IPS DF 6.9 (cell line): ENCODE measurements around the gene THADA.

Experiments
- DNase-seq: peaks from one replicate; pipeline ENCODE4 v3.0.0-alpha.2; 2013; ENCODE audit warnings: low read depth, low spot score
- H3K27ac ChIP-seq: one replicate; pipeline ENCODE4 v1.5.1; 2013; ENCODE audit warnings: low read length, control low read depth
- H3K27me3 ChIP-seq: 2 replicates; pipeline ENCODE4 v1.6.1; 2013; ENCODE audit warnings: mild to moderate bottlenecking, low read length; ENCODE audit not compliant: control insufficient read depth, insufficient read depth
- H3K36me3 ChIP-seq: 2 replicates; pipeline ENCODE4 v1.6.1; 2013; ENCODE audit warnings: low read length; ENCODE audit not compliant: control insufficient read depth, insufficient read depth
- H3K4me1 ChIP-seq: 2 replicates; pipeline ENCODE4 v1.6.1; 2013; ENCODE audit warnings: low read length; ENCODE audit not compliant: control insufficient read depth, insufficient read depth
- H3K4me3 ChIP-seq: 2 replicates; pipeline ENCODE4 v1.5.1; 2013; ENCODE audit warnings: mild to moderate bottlenecking, low read length
- H3K9me3 ChIP-seq: 2 replicates; pipeline ENCODE4 v1.6.1; 2013; ENCODE audit warnings: low read length, inconsistent platforms; ENCODE audit not compliant: control insufficient read depth, insufficient read depth
- WGBS: extraction: QIAGEN DNeasy Blood & Tissue Kit; methylation state at CpG from one replicate; pipeline ENCODE4 v1.1.7; 2013; ENCODE audit warnings: mixed read lengths, missing lambda C conversion rate; ENCODE audit not compliant: insufficient read length, insufficient coverage; 5-methylcytosine and 5-hydroxymethylcytosine counted together

The THADA gene

GRCh38 chr2:43509886-43510285 lies 86.0 kb downstream of the THADA start:
- Histone ChIP-seq H3K36me3 (no peaks in the 10 kb centered on the region), H3K4me1 (no peaks in the 10 kb centered on the region), H3K27me3 (no peaks in the 10 kb centered on the region), H3K27ac (no peak overlapping the region), H3K9me3 (no peaks in the 10 kb centered on the region), H3K4me3 (no peak overlapping the region)
- WGBS, result no CpG with 5 or more reads among the region's 3 CpGs
- DNase-seq, result no peak

GRCh38 chr2:43508209-43508608 lies 87.6 kb downstream of the THADA start:
- H3K27ac ChIP-seq, result no peak overlapping the region
- no CpG with 5 or more reads among the region's 3 CpGs for WGBS
- H3K9me3 ChIP-seq, result no peaks in the 10 kb centered on the region
- H3K4me1 ChIP-seq, result no peaks in the 10 kb centered on the region
- no peaks in the 10 kb centered on the region for H3K27me3 ChIP-seq
- H3K36me3 ChIP-seq, result no peaks in the 10 kb centered on the region
- H3K4me3 ChIP-seq, result no peak overlapping the region
- DNase-seq, result no peak

- no CpG with 5 or more reads among the region's 2 CpGs for WGBS
- H3K36me3 ChIP-seq, result no peaks in the 10 kb centered on the region
- no peak for DNase-seq
Measured at GRCh38 chr2:43507137-43507536, 88.7 kb downstream of the THADA start.

DNA sequence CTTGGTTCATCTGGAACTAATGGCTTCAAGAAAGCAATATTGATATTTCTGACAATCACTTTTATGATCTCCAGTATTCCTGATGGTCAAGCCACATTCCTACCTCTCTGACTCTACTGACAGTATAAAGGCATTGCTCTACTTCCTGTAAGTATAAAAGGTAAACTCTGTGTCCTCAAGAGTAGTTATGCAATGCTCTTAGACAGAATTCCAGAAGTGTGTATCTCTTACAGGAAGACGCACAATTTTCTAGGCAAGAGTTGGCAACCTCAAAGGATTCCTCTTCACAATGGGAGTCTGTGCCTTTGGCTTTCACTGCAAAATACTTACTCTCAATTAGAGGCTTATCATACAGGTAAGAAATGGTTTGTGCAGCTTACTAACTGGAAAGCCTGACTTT lies 100.1 kb downstream of the THADA start:
- no peak overlapping the region for H3K4me3 ChIP-seq
- no peaks in the 10 kb centered on the region for H3K27me3 ChIP-seq
- no peaks in the 10 kb centered on the region for H3K9me3 ChIP-seq
- H3K4me1 ChIP-seq, result no peaks in the 10 kb centered on the region
- WGBS, result no CpG with 5 or more reads among the region's 1 CpG
- H3K27ac ChIP-seq, result no peak overlapping the region
- DNase-seq, result no peak
- no peaks in the 10 kb centered on the region for H3K36me3 ChIP-seq

More at GRCh38 chr2:43507137-43507536, 88.7 kb downstream of the THADA start:
- Histone ChIP-seq H3K4me1 (no peaks in the 10 kb centered on the region), H3K27me3 (no peaks in the 10 kb centered on the region), H3K4me3 (no peak overlapping the region), H3K27ac (no peak overlapping the region), H3K9me3 (no peaks in the 10 kb centered on the region)

DNA sequence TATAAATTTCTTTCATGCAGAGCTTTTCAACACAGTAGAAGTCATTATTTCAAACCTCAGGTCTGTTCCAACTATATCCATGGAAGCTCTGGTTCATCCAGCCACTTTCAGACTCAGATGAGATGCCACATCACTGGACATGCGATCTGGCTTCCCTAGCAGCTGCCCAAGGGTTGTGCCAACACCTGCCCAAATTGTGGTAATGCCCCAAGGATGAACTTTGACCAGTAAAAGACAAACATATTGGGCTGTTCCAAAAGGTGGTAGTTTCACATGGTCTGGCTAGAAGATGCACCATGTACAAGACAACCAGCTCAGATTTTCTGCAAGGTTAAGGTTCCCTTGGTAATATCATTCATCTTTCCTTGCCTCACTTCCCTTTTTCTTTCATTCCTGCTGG lies 101.9 kb downstream of the THADA start:
- no peak overlapping the region for H3K4me3 ChIP-seq
- no peak for DNase-seq
- no peak overlapping the region for H3K27ac ChIP-seq
- no peaks in the 10 kb centered on the region for H3K27me3 ChIP-seq
- no peaks in the 10 kb centered on the region for H3K36me3 ChIP-seq
- WGBS, result no CpG with 5 or more reads among the region's 1 CpG
- H3K4me1 ChIP-seq, result no peaks in the 10 kb centered on the region
- H3K9me3 ChIP-seq, result no peaks in the 10 kb centered on the region

GRCh38 chr2:43491065-43491639 lies 104.7 kb downstream of the THADA start:
- Histone ChIP-seq H3K27me3 (no peaks in the 10 kb centered on the region), H3K4me3 (no peak overlapping the region), H3K4me1 (no peaks in the 10 kb centered on the region), H3K9me3 (no peaks in the 10 kb centered on the region), H3K27ac (no peak overlapping the region), H3K36me3 (no peaks in the 10 kb centered on the region)
- WGBS, result no CpG with 5 or more reads among the region's 2 CpGs
- DNase-seq, result no peak

DNA sequence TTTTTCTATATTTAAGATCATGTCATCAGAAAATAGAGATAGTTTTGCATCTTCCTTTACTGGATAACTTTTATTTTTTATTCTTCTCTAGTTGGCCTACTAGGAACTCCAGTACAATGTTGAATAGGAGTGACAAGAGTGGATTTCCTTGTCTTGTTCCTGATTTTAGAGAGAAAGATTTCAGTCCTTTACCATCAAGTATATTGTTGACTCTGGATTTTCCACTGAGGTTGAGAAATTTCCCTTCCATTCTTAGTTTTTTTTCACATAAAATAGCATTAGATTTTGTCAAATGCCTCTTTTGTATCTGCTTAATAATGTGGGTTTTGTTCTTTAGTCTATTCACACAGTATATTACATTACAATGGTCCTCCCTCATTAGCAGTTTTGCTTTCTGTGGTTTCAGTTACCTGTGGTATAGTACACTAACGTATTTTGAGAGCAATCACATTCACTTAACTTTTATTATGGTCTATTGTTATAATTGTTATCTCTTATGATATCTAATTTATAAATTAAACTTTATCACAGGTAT lies 105.5 kb downstream of the THADA start:
- H3K27ac ChIP-seq, result no peak overlapping the region
- no peak overlapping the region for H3K4me3 ChIP-seq
- no peaks in the 10 kb centered on the region for H3K4me1 ChIP-seq
- DNase-seq, result no peak
- no CpG with 5 or more reads among the region's 1 CpG for WGBS
- H3K9me3 ChIP-seq, result no peaks in the 10 kb centered on the region
- H3K27me3 ChIP-seq, result no peaks in the 10 kb centered on the region
- H3K36me3 ChIP-seq, result no peaks in the 10 kb centered on the region

GRCh38 chr2:43488737-43489136 lies 107.1 kb downstream of the THADA start:
- Histone ChIP-seq H3K9me3 (no peaks in the 10 kb centered on the region), H3K4me3 (no peak overlapping the region), H3K27me3 (no peaks in the 10 kb centered on the region), H3K36me3 (no peaks in the 10 kb centered on the region), H3K27ac (no peak overlapping the region), H3K4me1 (no peaks in the 10 kb centered on the region)
- WGBS, result no CpG with 5 or more reads among the region's 3 CpGs
- no peak for DNase-seq

DNA sequence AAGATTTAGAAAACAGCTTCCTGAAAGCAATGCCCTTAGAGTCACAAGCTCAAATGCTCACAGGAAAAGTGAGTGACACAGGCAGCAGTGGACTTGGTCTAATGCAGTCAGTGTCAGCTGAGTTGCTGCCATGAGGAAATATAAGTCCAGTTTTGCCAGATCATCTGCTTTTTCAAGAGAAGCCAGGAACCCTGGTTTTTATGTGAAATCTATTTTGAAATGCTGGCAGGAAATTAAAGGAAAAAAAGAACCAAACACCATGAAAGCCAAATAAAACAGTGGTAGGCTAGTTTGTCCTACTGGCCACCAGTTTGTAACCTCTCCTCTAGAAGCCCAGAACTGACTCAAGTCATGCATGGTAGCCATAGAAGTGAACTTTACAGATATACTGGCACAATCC lies 109.2 kb downstream of the THADA start:
- Histone ChIP-seq H3K4me1 (no peaks in the 10 kb centered on the region), H3K36me3 (no peaks in the 10 kb centered on the region), H3K9me3 (no peaks in the 10 kb centered on the region), H3K27me3 (no peaks in the 10 kb centered on the region), H3K27ac (no peak overlapping the region), H3K4me3 (no peak overlapping the region)
- DNase-seq, result no peak

- Histone ChIP-seq H3K4me3 (no peak overlapping the region), H3K27me3 (no peaks in the 10 kb centered on the region), H3K9me3 (no peaks in the 10 kb centered on the region), H3K27ac (no peak overlapping the region), H3K36me3 (no peaks in the 10 kb centered on the region), H3K4me1 (no peaks in the 10 kb centered on the region)
- peak; percentile 35 for DNase-seq
Measured at GRCh38 chr2:43484323-43484930, 111.4 kb downstream of the THADA start.

DNA sequence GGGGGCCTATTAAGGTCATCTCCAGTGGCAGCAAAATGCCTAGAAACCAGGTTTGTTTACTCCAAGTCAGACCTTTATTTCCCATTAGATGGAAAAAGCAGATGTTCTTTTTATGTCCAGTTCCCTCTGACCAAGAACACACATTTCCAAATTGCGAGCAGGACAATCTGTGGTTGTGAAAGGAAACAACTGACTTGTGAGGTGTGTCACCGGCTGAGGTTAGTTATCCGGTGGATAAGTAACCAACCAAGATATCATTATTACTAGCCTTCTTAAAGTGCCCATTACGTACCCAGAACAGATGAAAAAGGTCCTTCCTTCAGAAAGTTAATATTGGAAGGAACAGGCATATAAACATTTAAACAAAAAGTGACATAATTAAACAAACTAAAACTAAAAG lies 112.9 kb downstream of the THADA start:
- H3K36me3 ChIP-seq, result no peaks in the 10 kb centered on the region
- H3K27me3 ChIP-seq, result no peaks in the 10 kb centered on the region
- no peak overlapping the region for H3K27ac ChIP-seq
- no peak for DNase-seq
- H3K9me3 ChIP-seq, result no peaks in the 10 kb centered on the region
- no peak overlapping the region for H3K4me3 ChIP-seq
- no CpG with 5 or more reads among the region's 4 CpGs for WGBS
- no peaks in the 10 kb centered on the region for H3K4me1 ChIP-seq
